WTC11 (cell line): ENCODE measurements around the gene WNT5B. TPM values are rescaled to one million over a fixed set of nuclear protein-coding genes. Genes with fewer than 3 reads are reported as not detected.

Experiments
- ATAC-seq: fragments of 200-7000 bp; cut with Tn5 transposase; 2 replicates; pipeline ENCODE4 v1.10.0; 2021; ENCODE audit warnings: mild to moderate bottlenecking, moderate library complexity
- CTCF ChIA-PET: fragments of 300-600 bp; sonication (Branson Sonifier 250); formaldehyde crosslinking; loops from one replicate; lab custom pipeline; 2021; ENCODE audit warnings: antibody characterized with exemption; lab: Charles Lee
- POLR2A ChIA-PET: fragments of 350-600 bp; sonication (Branson Sonifier 250); formaldehyde crosslinking; loops from one replicate; lab custom pipeline; 2021; ENCODE audit warnings: antibody characterized with exemption; lab: Charles Lee
- DNase-seq: peaks from one replicate; pipeline ENCODE4 v3.0.0; 2021; ENCODE audit warnings: low spot score
- H3K27ac Mint-ChIP-seq: 2 replicates; pipeline ENCODE4 v1.8.0; 2021; ENCODE audit warnings: mixed read lengths
- H3K27me3 Mint-ChIP-seq: 2 replicates; pipeline ENCODE4 v1.8.0; 2021; ENCODE audit warnings: low read depth, mild to moderate bottlenecking, moderate library complexity, mixed read lengths
- H3K36me3 Mint-ChIP-seq: 2 replicates; pipeline ENCODE4 v1.8.0; 2021; ENCODE audit warnings: mixed read lengths
- H3K4me1 Mint-ChIP-seq: 2 replicates; pipeline ENCODE4 v1.8.0; 2022; ENCODE audit warnings: mixed read lengths
- H3K4me3 Mint-ChIP-seq: 2 replicates; pipeline ENCODE4 v1.8.0; 2021; ENCODE audit warnings: mild to moderate bottlenecking, moderate library complexity, mixed read lengths
- H3K9me3 Mint-ChIP-seq: 2 replicates; pipeline ENCODE4 v1.8.0; 2021; ENCODE audit warnings: mixed read lengths
- AR ChIP-seq: fragments of 250-450 bp; sonication (Bioruptor Pico); IDR thresholded peaks from 2 replicates; pipeline ENCODE4 v1.9.0; 2021; ENCODE audit warnings: mild to moderate bottlenecking
- ARID4B ChIP-seq: sonication (generic); formaldehyde crosslinking; IDR thresholded peaks from 2 replicates; pipeline ENCODE4 v1.8.0; 2023; ENCODE audit warnings: missing genetic modification reagents, mild to moderate bottlenecking, borderline replicate concordance
- ATF1 ChIP-seq: sonication (generic); formaldehyde crosslinking; IDR thresholded peaks from 2 replicates; pipeline ENCODE4 v1.8.1; 2023; ENCODE audit warnings: mild to moderate bottlenecking, moderate library complexity, missing genetic modification reagents
- CDX4 ChIP-seq: fragments of 250-450 bp; sonication (Bioruptor Pico); IDR thresholded peaks from 2 replicates; pipeline ENCODE4 v1.9.0; 2021; ENCODE audit warnings: moderate library complexity, mild to moderate bottlenecking, inconsistent platforms, borderline replicate concordance
- CREB1 ChIP-seq: sonication (generic); formaldehyde crosslinking; IDR thresholded peaks from 2 replicates; pipeline ENCODE4 v1.8.0; 2023; ENCODE audit warnings: mild to moderate bottlenecking, missing genetic modification reagents
- CTCF ChIP-seq: fragments of 200-600 bp; IDR thresholded peaks from 2 replicates; pipeline ENCODE4 v1.8.0; 2022; ENCODE audit warnings: antibody characterized with exemption
- EMX1 ChIP-seq: fragments of 250-450 bp; sonication (Bioruptor Pico); IDR thresholded peaks from 2 replicates; pipeline ENCODE4 v1.8.0; 2021; ENCODE audit warnings: mild to moderate bottlenecking
- IRF1 ChIP-seq: sonication (generic); formaldehyde crosslinking; IDR thresholded peaks from 2 replicates; pipeline ENCODE4 v1.8.0; 2023; ENCODE audit warnings: missing genetic modification reagents
- KAT7 ChIP-seq: sonication (generic); formaldehyde crosslinking; IDR thresholded peaks from 2 replicates; pipeline ENCODE4 v1.8.1; 2023; ENCODE audit warnings: missing genetic modification reagents, mild to moderate bottlenecking, borderline replicate concordance
- MAX ChIP-seq: sonication (generic); formaldehyde crosslinking; IDR thresholded peaks from 2 replicates; pipeline ENCODE4 v1.8.0; 2022; ENCODE audit warnings: mild to moderate bottlenecking, missing genetic modification reagents
- MLX ChIP-seq: sonication (generic); formaldehyde crosslinking; IDR thresholded peaks from 2 replicates; pipeline ENCODE4 v1.8.1; 2023; ENCODE audit warnings: mild to moderate bottlenecking, missing genetic modification reagents, moderate library complexity
- NFYB ChIP-seq: sonication (generic); formaldehyde crosslinking; conservative IDR thresholded peaks from 2 replicates; pipeline ENCODE4 v1.8.0; 2022; ENCODE audit warnings: low read depth, missing genetic modification reagents
- OVOL2 ChIP-seq: fragments of 250-450 bp; sonication (Bioruptor Pico); IDR thresholded peaks from 2 replicates; pipeline ENCODE4 v1.9.0; 2021; ENCODE audit warnings: mild to moderate bottlenecking, borderline replicate concordance
- PRRX2 ChIP-seq: fragments of 250-450 bp; sonication (Bioruptor Pico); IDR thresholded peaks from 2 replicates; pipeline ENCODE4 v1.8.0; 2021; ENCODE audit warnings: mild to moderate bottlenecking
- SMAD4 ChIP-seq: sonication (generic); formaldehyde crosslinking; IDR thresholded peaks from 2 replicates; pipeline ENCODE4 v1.8.0; 2022; ENCODE audit warnings: mild to moderate bottlenecking, missing genetic modification reagents
- SOX15 ChIP-seq: fragments of 250-450 bp; sonication (Bioruptor Pico); IDR thresholded peaks from 2 replicates; pipeline ENCODE4 v1.9.0; 2021; ENCODE audit warnings: mild to moderate bottlenecking
- ZNF416 ChIP-seq: fragments of 250-450 bp; sonication (Bioruptor Pico); IDR thresholded peaks from 2 replicates; pipeline ENCODE4 v1.9.0; 2021; ENCODE audit warnings: mild to moderate bottlenecking, inconsistent platforms
- ZNF532 ChIP-seq: fragments of 250-450 bp; sonication (Bioruptor Pico); IDR thresholded peaks from 2 replicates; pipeline ENCODE4 v1.9.0; 2021; ENCODE audit warnings: mild to moderate bottlenecking, borderline replicate concordance
- total RNA-seq: library from RNA; stranded (reverse); gene quantifications from 3 replicates; pipeline ENCODE4 v1.2.3, GENCODE V29; 2021

The WNT5B gene
- total RNA-seq, 1 experiment from 2014 or later, result 4.5 TPM

- ATAC-seq (no peak), DNase-seq (no peak)
- H3K36me3 Mint-ChIP-seq, result no peaks in the 10 kb centered on the region
- H3K4me3 Mint-ChIP-seq, result no peak overlapping the region
- peaks cover 28% of the 10 kb centered on the region for H3K27me3 Mint-ChIP-seq
- no peaks in the 10 kb centered on the region for H3K9me3 Mint-ChIP-seq
- H3K27ac Mint-ChIP-seq, result no peak overlapping the region
- TF ChIP-seq AR (CRISPR knock-in tag) (no peak), CREB1 (CRISPR knock-in tag) (no peak), SMAD4 (CRISPR knock-in tag) (no peak), IRF1 (CRISPR knock-in tag) (no peak), MAX (CRISPR knock-in tag) (no peak)
- POLR2A ChIA-PET, result no interaction called here
- CTCF ChIA-PET, result interaction anchor here (0.6 to 2.1 kb wide), 2 partner anchors 22 to 134 kb away, joined by 3 to 6 read pairs; no protein-coding TSS in a partner anchor
- H3K4me1 Mint-ChIP-seq, result peaks cover 11% of the 10 kb centered on the region
Observed at GRCh38 chr12:1656902-1657301, 27.9 kb downstream of the WNT5B start.

GRCh38 chr12:1657688-1658087, 28.7 kb downstream of the WNT5B start:
- Mint-ChIP-seq H3K9me3 (no peaks in the 10 kb centered on the region), H3K36me3 (no peaks in the 10 kb centered on the region), H3K4me1 (peaks cover 11% of the 10 kb centered on the region), H3K4me3 (no peak overlapping the region), H3K27ac (no peak overlapping the region), H3K27me3 (peaks cover 28% of the 10 kb centered on the region)
- no peak for DNase-seq
- ATAC-seq, result no peak
- POLR2A ChIA-PET, result no interaction called here
- CTCF ChIA-PET, result interaction anchor here (0.6 to 2.1 kb wide), 2 partner anchors 23 to 133 kb away, joined by 3 to 6 read pairs; no protein-coding TSS in a partner anchor
- TF ChIP-seq PRRX2 (CRISPR knock-in tag), result no peak
- TF ChIP-seq ZNF532 (CRISPR knock-in tag), result no peak
- TF ChIP-seq ZNF416 (CRISPR knock-in tag), result no peak
- TF ChIP-seq NFYB (CRISPR knock-in tag), result no peak
- no peak for TF ChIP-seq KAT7 (CRISPR knock-in tag)
- no peak for TF ChIP-seq ATF1 (CRISPR knock-in tag)
- TF ChIP-seq CTCF, result no peak
- no peak for TF ChIP-seq EMX1 (CRISPR knock-in tag)
- TF ChIP-seq OVOL2 (CRISPR knock-in tag), result no peak
- TF ChIP-seq CDX4, result no peak
- no peak for TF ChIP-seq MLX
- TF ChIP-seq SOX15 (CRISPR knock-in tag), result no peak
- TF ChIP-seq ARID4B, result no peak
